HepG2 (cell line): ENCODE measurements around the gene MYLK2. TPM values are rescaled to one million over a fixed set of nuclear protein-coding genes. Genes with fewer than 3 reads are reported as not detected.

Source experiments
- ATAC-seq: fragments of 200-7000 bp; cut with Tn5 transposase; 3 replicates; pipeline ENCODE4 v1.9.1; 2020; ENCODE audit warnings: mild to moderate bottlenecking, moderate library complexity
- BruUV-seq: library from RNA; stranded (reverse); fragments of 400-500 nt; replicated peaks from 2 replicates; lab custom pipeline; 2021; lab: Mats Ljungman, UMichigan
- CTCF ChIA-PET: fragments of 300-600 bp; formaldehyde crosslinking; extraction: SDS; loops from one replicate; lab custom pipeline; 2021; ENCODE audit warnings: low total read pairs, inconsistent platforms, low intra/inter-chr PET ratio; lab: Yijun Ruan, JAX
- POLR2A ChIA-PET: fragments of 350-600 bp; sonication (Branson Sonifier 250); formaldehyde crosslinking; loops from one replicate; lab custom pipeline; 2020; ENCODE audit warnings: antibody characterized with exemption, inconsistent platforms; lab: Yijun Ruan, JAX
- DNase-seq: peaks from one replicate; pipeline ENCODE4 v3.0.0-alpha.2; 2015; ENCODE audit warnings: low spot score
- FAIRE-seq: peaks from 3 replicates; lab custom pipeline; 2011; peaks lifted over from hg19 to GRCh38; lab: Jason Lieb, UNC
- H2AFZ ChIP-seq: one replicate; pipeline ENCODE4 v1.6.1; 2011; ENCODE audit warnings: low read length, inconsistent platforms
- H3K27ac ChIP-seq: fragments of 300-600 bp; 3 replicates; pipeline ENCODE4 v1.8.0; 2011; ENCODE audit warnings: mixed run types, mild to moderate bottlenecking, mixed read lengths, low read length, inconsistent platforms; ENCODE audit not compliant: insufficient read depth; ENCODE audit errors: extremely low read length
- H3K27me3 ChIP-seq, 2 experiments: fragments of 200-600 bp in 1 of 2; 2 replicates in 1 of 2; 3 replicates in 1 of 2; pipeline versions ENCODE4 v1.6.0 to v1.8.0; 2011; ENCODE audit warnings: low read length in 2 of 2, mild to moderate bottlenecking in 2 of 2, moderate library complexity in 2 of 2, inconsistent platforms in 1 of 2; ENCODE audit not compliant: insufficient read depth in 2 of 2, control insufficient read depth in 1 of 2
- H3K36me3 ChIP-seq, 2 experiments: fragments of 200-600 bp in 1 of 2; replicated peaks in 1 of 2; 2 replicates in 1 of 2; 3 replicates in 1 of 2; pipeline versions ENCODE4 v1.5.1 to v1.8.0; 2011; ENCODE audit warnings: low read length in 2 of 2, inconsistent platforms in 1 of 2; ENCODE audit not compliant: insufficient read depth in 2 of 2, control insufficient read depth in 1 of 2
- H3K4me1 ChIP-seq: 2 replicates; pipeline ENCODE4 v1.5.1; 2012; ENCODE audit warnings: low read length, inconsistent platforms; ENCODE audit not compliant: insufficient read depth
- H3K4me2 ChIP-seq: 2 replicates; pipeline ENCODE4 v1.6.0; 2011; ENCODE audit warnings: low read depth, low read length, inconsistent platforms
- H3K4me3 ChIP-seq, 3 experiments: fragments of 200-600 bp in 1 of 3; sonication (generic), shearing (Covaris generic) in 1 of 3; replicated peaks in 1 of 3; 2 replicates each; pipeline ENCODE4 v1.5.1; 2011 to 2016; ENCODE audit warnings: low read length in 3 of 3, inconsistent platforms in 2 of 3, low read depth in 2 of 3, mild to moderate bottlenecking in 2 of 3, control low read depth in 1 of 3, mixed read lengths in 1 of 3; ENCODE audit not compliant: insufficient read depth in 1 of 3
- H3K79me2 ChIP-seq: one replicate; pipeline ENCODE4 v1.6.1; 2011; ENCODE audit warnings: low read length, inconsistent platforms; ENCODE audit not compliant: insufficient read depth
- H3K9ac ChIP-seq: 2 replicates; pipeline ENCODE4 v1.6.0; 2011; ENCODE audit warnings: mild to moderate bottlenecking, low read depth, low read length, inconsistent platforms; ENCODE audit not compliant: insufficient read depth
- H3K9me3 ChIP-seq: 2 replicates; pipeline ENCODE4 v1.5.1; 2012; ENCODE audit warnings: mild to moderate bottlenecking, low read length
- H4K20me1 ChIP-seq: 2 replicates; pipeline ENCODE4 v1.6.0; 2011; ENCODE audit warnings: inconsistent platforms, mild to moderate bottlenecking, low read length, moderate library complexity; ENCODE audit not compliant: insufficient read depth
- ATF7-NPFF ChIP-seq: sonication (generic); formaldehyde crosslinking; IDR thresholded peaks from 2 replicates; pipeline ENCODE4 v1.8.1; 2023; ENCODE audit warnings: mild to moderate bottlenecking, low read depth, missing genetic modification reagents, moderate library complexity
- BHLHE40 ChIP-seq: IDR thresholded peaks from 2 replicates; pipeline ENCODE4 v1.6.1; 2011; ENCODE audit warnings: low read length, improper control_type of control experiment
- CEBPB ChIP-seq: IDR thresholded peaks from 2 replicates; pipeline ENCODE4 v1.6.1; 2011; ENCODE audit warnings: low read depth, low read length, improper control_type of control experiment, borderline replicate concordance
- HDAC6 ChIP-seq: fragments of 200-600 bp; sonication (generic); IDR thresholded peaks from 2 replicates; pipeline ENCODE4 v1.7.0; 2017; ENCODE audit warnings: mild to moderate bottlenecking, antibody characterized with exemption, low read length, low read depth
- HNF1B ChIP-seq: sonication (generic); formaldehyde crosslinking; IDR thresholded peaks from 2 replicates; pipeline ENCODE4 v1.5.1; 2020; ENCODE audit warnings: mild to moderate bottlenecking, moderate library complexity, missing genetic modification reagents
- HNRNPLL ChIP-seq: fragments of 200-400 bp; formaldehyde crosslinking; IDR thresholded peaks from 2 replicates; pipeline ENCODE4 v1.6.1; 2017; ENCODE audit warnings: mild to moderate bottlenecking, low read depth, low read length; ENCODE audit not compliant: poor library complexity, severe bottlenecking
- NAIF1 ChIP-seq: sonication (generic); formaldehyde crosslinking; IDR thresholded peaks from 2 replicates; pipeline ENCODE4 v1.5.0; 2020; ENCODE audit warnings: mild to moderate bottlenecking, missing genetic modification reagents, borderline replicate concordance
- TAF1 ChIP-seq: sonication (generic); formaldehyde crosslinking; IDR thresholded peaks from 2 replicates; pipeline ENCODE4 v1.4.0; 2020; ENCODE audit warnings: missing genetic modification reagents
- U2AF2 ChIP-seq: fragments of 200-400 bp; formaldehyde crosslinking; IDR thresholded peaks from 2 replicates; pipeline ENCODE4 v1.6.1; 2017; ENCODE audit warnings: low read depth, mild to moderate bottlenecking, low read length
- ZNF768 ChIP-seq: sonication (generic); formaldehyde crosslinking; IDR thresholded peaks from 2 replicates; pipeline ENCODE4 v1.4.0; 2020; ENCODE audit warnings: missing genetic modification reagents
- WGBS: methylation state at CpG from one replicate; pipeline ENCODE4 v1.1.6; 2017; ENCODE audit warnings: low lambda C conversion rate; 5-methylcytosine and 5-hydroxymethylcytosine counted together
- in situ Hi-C: cut with HindIII; loops from 2 replicates; pipeline ENCODE4 v1.10.0; 2017; ENCODE audit warnings: low pct_unique_long_range_greater_than_20kb; ENCODE audit not compliant: extremely low pct_ligation_motif_present
- intact Hi-C: fragments of 100-400 bp; cut with micrococcal nuclease; formaldehyde crosslinking; loops from one replicate; pipeline ENCODE4 v1.10.0; 2022; ENCODE audit not compliant: unreplicated experiment
- polyA plus RNA-seq, 8 experiments: library from polyadenylated mRNA; depleted of rRNA in 3 of 8; stranded (reverse) in 7 of 8; unstranded in 1 of 8; fragments of >200 nt; fragmentation: Illumina TruSeq in 4 of 8; extraction: Trizol in 4 of 8; gene quantifications; 2 replicates each; pipeline versions ENCODE4 v1.2.1 to v1.2.3, GENCODE V29; 2011 to 2016; ENCODE audit warnings: low read depth in 4 of 8, missing spikeins in 1 of 8, mixed read lengths in 1 of 8; ENCODE audit not compliant: insufficient read depth in 1 of 8
- total RNA-seq, 5 experiments: library from RNA; depleted of rRNA; stranded (reverse); fragments of >200 nt; fragmentation: Illumina TruSeq; extraction: Trizol; gene quantifications; 2 replicates each; pipeline ENCODE4 v1.2.3, GENCODE V29; 2016; ENCODE audit warnings: low read depth in 1 of 5
- TF ChIP-seq, protein P1 (sequence below): sonication (generic); formaldehyde crosslinking; IDR thresholded peaks from 2 replicates; pipeline ENCODE4 v1.5.1; 2020; ENCODE audit warnings: mild to moderate bottlenecking, missing genetic modification reagents, moderate library complexity

Gene MYLK2
- total and polyA plus RNA-seq, 2 of the 13 experiments (the other 11 are each of a cell fraction or from before 2014, with no cell fraction given): 0.27 TPM; not detected in 1

DNA sequence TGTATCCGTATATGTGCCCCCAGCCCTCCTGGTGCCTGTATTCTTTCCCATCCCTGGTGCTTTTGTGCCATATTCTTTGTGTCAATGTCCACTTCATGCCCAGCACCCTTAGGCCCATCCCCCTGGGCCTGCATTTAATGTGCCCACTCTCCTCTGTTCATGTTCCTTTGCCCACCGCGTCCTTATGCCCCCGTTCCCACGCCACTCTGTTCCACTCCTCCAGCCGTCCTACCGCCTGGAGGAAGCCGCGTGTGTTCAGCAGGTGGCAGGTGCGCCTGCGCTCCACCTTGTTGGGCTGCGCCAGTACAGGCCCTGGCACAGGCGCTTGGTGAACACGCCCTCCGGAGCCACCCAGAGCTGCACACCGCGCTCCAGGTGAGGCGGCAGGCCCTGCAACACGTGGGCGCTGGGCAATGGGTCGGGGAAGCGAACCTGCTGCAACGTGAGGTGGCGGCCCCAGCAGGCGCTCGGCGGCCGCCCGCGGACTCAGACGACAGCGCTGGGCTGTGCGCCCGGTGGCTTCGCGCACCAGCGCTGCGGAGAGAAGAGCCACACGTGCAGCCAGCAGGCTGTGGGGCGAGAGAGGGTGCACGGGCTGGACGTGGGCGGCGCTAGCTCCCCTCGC is 30.3 kb downstream of the MYLK2 start:
- intact Hi-C loops: no loop called here
- Histone ChIP-seq H3K4me3 (no peak overlapping the region), H3K36me3 (no peaks in the 10 kb centered on the region), H3K9ac (no peak overlapping the region), H3K27me3 (peaks cover 25 to 61% of the 10 kb centered on the region in 2 experiments)
- 24% methylated on average over 40 of the region's 45 CpGs for WGBS
- in situ Hi-C loops: no loop called here
- ATAC-seq: peak; percentile 6; the same call in 1 of the 3 replicates
- BruUV-seq: no TSS peak
- TF ChIP-seq U2AF2: no peak
- TF ChIP-seq, protein P1, sequence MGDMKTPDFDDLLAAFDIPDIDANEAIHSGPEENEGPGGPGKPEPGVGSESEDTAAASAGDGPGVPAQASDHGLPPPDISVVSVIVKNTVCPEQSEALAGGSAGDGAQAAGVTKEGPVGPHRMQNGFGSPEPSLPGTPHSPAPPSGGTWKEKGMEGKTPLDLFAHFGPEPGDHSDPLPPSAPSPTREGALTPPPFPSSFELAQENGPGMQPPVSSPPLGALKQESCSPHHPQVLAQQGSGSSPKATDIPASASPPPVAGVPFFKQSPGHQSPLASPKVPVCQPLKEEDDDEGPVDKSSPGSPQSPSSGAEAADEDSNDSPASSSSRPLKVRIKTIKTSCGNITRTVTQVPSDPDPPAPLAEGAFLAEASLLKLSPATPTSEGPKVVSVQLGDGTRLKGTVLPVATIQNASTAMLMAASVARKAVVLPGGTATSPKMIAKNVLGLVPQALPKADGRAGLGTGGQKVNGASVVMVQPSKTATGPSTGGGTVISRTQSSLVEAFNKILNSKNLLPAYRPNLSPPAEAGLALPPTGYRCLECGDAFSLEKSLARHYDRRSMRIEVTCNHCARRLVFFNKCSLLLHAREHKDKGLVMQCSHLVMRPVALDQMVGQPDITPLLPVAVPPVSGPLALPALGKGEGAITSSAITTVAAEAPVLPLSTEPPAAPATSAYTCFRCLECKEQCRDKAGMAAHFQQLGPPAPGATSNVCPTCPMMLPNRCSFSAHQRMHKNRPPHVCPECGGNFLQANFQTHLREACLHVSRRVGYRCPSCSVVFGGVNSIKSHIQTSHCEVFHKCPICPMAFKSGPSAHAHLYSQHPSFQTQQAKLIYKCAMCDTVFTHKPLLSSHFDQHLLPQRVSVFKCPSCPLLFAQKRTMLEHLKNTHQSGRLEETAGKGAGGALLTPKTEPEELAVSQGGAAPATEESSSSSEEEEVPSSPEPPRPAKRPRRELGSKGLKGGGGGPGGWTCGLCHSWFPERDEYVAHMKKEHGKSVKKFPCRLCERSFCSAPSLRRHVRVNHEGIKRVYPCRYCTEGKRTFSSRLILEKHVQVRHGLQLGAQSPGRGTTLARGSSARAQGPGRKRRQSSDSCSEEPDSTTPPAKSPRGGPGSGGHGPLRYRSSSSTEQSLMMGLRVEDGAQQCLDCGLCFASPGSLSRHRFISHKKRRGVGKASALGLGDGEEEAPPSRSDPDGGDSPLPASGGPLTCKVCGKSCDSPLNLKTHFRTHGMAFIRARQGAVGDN (CRISPR knock-in tag): peak; percentile 39; the same call in 1 of the 2 replicates
- TF ChIP-seq HNF1B (CRISPR knock-in tag): no peak
- no peak for TF ChIP-seq NAIF1 (CRISPR knock-in tag)
- peak; percentile 21 for TF ChIP-seq HNRNPLL
- peak; percentile 34; the same call in 1 of the 2 replicates for TF ChIP-seq ATF7-NPFF
- no peak for TF ChIP-seq HDAC6
- TF ChIP-seq ZNF768: peak; percentile 23; the same call in 1 of the 2 replicates
- TF ChIP-seq CEBPB: no peak
- TF ChIP-seq BHLHE40: 0 out of 2 replicates have a peak, but pooled peaks have one; percentile 19
- TF ChIP-seq TAF1 (CRISPR knock-in tag): 0 out of 2 replicates have a peak, but pooled peaks have one; percentile 3
- TF ChIP-seq, all 625 proteins: peak for 6
- Histone ChIP-seq H3K4me1 (no peaks in the 10 kb centered on the region), H3K27ac (no peak overlapping the region), H3K9me3 (no peaks in the 10 kb centered on the region), H2AFZ (no peak overlapping the region), H3K79me2 (no peaks in the 10 kb centered on the region), H3K4me2 (no peak overlapping the region), H4K20me1 (no peaks in the 10 kb centered on the region)
- no peak for FAIRE-seq
- DNase-seq: no peak
- POLR2A ChIA-PET: no interaction called here
- CTCF ChIA-PET: no interaction called here
